ENCODE data around the gene LRRC8C.
A peak's percentile ranks its signal among the peaks of the same experiment; 100 is the strongest.

The LRRC8C gene

GRCh38 chr1:89635825-89636815 is 3.2 kb downstream of the LRRC8C start:
- no peak for DNase-seq

DNA sequence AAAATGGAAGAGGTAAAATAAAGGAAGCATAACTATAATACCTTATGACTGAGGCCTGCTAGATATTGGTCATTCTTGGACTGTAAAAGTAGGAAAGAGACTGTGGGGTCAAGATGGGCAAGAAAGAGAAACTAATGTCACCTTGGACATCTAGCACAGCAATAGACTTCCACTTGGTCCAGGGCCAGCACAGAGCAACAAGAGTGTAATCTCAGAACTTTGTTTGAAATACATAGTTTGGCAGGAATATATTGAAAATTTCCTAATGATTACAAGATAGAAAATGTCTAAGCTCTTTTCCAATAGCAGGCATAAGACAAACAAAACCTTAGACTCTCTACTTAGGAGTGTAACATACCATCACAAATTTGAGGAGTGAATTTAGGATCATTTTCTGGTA is 4.6 kb downstream of the LRRC8C start:
- DNase-seq, result no peak

GRCh38 chr1:89640440-89640839 is 7.5 kb downstream of the LRRC8C start:
- peak in 1 of 2 experiments; percentile 15 for DNase-seq

GRCh38 chr1:89641781-89642180 is 8.9 kb downstream of the LRRC8C start:
- DNase-seq, result peak; percentile 44 to 66

GRCh38 chr1:89643577-89643976 is 10.7 kb downstream of the LRRC8C start:
- DNase-seq, result no peak

DNA sequence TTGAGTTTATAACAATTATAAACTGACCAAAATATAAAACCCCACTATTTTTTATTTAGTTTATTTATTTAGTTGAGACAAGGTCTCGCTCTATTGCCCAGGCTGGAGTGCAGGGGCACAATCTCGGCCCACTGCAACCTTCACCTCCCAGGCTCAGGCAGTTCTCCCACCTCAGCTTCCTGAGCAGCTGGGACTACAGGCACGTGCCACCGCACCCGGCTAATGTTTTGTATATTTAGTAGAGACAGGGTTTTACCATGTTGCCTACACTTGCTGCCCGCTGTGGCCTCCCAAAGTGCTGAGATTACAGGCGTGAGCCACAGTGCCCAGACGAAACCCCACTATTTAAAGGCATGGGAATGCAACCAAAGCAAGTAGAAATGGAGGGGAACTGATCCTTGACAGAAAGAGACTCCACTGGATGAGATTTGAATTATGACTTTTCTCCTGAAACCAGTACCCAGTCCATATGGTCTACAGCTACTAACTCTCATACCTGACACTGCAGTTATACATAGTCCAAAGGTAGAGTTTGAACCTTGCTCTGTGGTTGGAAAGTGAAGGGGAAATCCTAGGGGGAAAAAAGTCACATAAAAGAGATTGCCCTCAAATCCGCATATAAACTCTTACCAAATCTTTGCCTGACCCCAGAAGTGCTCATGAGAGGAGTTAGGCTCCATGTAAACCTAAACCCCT is 11.3 kb downstream of the LRRC8C start:
- DNase-seq, result no peak

GRCh38 chr1:89646259-89646658 is 13.3 kb downstream of the LRRC8C start:
- no peak for DNase-seq

DNA sequence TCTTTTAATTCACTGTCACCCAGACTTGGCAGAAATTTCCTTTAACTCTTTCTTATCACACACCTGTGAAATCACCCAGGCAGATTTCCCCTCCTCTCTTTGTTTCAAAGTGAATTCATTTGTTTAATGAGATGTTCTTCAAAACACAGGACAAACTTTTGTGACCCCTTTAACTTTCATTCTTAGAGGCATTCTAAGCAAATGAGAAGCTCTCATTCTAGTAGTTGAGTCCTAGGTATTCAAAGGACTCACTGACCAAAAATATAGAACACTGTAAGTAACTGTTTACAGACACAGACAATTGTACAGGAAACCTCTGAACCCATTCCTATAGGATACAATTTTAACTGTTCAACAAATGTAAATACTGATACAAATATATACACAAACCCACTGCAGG is 16.9 kb downstream of the LRRC8C start:
- DNase-seq, result no peak

- no peak for DNase-seq
Measured at GRCh38 chr1:89652373-89652772, 19.5 kb downstream of the LRRC8C start.

DNA sequence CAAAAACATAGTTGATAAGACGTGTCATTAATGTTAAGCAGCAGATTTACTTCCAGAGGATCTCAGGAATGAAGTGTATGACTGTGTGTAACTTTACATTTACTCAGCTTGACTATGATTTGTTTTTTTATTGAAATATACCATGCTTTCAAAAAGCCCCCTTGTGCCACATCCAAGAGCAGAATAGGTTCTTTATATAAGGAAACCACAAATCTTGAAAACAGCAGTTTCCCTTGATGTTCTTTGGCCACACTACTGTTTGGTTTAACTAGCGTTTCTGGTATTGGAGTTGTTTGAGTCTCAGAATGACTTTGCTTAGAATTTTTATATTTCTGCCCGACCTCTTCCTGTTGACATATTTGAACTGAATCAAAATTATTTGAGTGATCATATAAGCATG is 25.0 kb downstream of the LRRC8C start:
- DNase-seq, result no peak

DNA sequence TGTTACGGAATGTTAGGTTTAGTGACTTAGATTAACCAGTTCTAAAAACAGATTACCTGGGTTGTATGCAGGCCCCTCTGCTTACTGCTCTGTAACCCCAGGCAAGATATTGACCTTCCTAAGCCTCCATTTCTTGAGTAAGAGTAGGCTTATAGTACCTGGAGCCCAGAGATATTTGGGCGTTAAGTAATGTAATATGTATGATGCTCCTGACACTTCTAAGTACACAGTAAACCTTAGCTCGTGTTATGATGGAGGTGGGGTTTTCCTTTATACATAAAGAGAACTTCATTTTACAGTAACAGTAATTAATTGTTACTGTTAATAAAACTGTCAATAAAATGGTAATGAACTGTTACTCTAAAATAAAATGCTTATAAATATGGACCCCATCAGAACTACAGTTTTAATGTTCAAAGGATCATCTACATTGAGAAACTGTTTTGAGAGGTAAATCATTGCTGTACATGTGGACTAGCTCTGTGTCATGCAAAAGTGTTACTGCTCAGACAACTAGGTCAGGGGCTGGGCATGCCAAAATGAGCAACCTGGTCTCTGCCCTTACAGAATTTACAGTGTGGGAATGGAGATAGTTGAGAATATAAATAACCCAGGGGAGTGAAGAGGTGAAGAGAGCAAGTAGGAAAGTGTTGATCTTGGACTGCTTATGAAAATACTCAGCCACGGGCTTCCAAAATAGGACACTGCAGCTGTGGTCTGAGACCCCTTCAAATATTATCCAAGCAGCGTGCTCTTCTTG is 26.6 kb downstream of the LRRC8C start:
- no peak for DNase-seq

DNA sequence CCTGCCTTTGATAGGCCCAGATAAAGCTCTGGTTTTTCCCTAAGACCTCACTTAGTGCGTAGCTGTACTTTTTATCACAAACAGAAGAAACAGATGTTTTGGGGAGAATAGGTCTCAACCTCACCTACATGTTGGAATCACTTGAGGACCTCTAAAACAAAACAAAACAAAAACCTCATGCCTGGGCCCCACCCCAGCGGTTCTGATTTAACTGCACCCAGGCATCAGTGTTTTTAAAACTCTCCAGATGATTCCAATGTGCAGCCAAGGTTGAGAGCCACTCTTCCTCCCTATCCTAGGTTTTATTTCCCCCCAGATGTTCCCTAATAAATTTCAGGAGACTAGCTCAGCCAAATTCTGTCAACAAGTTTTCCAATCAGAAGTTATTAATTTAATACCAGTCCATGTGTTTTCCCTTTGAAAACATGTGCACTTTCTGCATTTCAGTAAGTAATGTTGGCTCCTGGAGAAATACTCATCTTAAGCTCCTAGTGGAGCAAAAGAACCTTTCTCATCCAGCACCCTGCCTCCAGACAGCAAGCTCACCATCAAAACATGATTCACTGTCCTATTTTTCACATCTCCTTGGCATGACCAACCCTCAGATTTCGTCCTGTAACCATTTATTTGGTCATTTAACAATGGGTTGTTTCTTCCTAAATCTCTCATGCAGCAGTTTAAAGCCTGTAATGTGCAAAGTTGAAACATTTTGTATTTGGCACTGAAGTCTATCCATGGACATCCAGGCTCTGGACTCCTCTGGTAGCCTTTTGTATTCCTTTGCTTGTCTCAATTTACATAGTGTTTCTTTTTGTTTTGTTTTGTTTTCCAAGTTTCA is 27.5 kb downstream of the LRRC8C start:
- no peak for DNase-seq

DNA sequence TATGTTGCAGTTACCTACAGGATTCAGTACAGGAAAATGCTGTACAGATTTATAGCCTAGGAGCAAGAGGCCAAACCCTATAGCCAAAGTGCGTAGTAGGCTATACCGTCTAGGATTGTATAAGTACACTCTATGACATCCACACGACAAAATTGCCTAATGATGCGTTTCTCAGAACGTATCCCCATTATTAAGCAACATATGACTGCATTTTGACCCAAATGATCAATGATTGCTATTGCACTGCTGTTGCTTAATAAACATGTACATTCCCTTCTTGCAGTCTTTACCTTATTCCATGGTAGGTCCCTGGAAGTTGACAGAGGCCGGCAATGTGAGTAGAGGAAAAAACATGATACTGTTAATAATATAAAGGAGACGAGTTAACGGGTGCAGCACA is 33.0 kb downstream of the LRRC8C start:
- no peak for DNase-seq

- no peak for DNase-seq
Measured at GRCh38 chr1:89666640-89667039, 33.7 kb downstream of the LRRC8C start.

- DNase-seq, result no peak
Measured at GRCh38 chr1:89667691-89668090, 34.8 kb downstream of the LRRC8C start.

DNA sequence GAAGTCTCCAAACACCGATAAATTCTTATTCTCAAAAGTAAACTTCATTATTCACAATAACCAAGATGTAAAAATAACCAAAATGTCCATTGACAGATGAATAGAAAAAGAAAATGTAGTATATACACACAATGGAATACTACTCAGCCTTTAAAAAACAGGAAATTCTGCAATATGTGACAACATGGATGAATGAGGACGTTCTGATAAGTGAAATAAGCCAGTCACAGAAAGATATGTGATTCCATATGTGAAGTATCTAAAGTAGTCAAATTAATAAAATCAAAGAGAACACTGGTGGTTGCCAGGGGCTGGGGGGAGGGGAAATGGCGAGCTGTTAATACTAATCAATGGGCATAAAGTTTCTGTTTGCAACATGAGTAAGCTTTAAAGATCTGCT is 36.0 kb downstream of the LRRC8C start:
- DNase-seq, result no peak

DNA sequence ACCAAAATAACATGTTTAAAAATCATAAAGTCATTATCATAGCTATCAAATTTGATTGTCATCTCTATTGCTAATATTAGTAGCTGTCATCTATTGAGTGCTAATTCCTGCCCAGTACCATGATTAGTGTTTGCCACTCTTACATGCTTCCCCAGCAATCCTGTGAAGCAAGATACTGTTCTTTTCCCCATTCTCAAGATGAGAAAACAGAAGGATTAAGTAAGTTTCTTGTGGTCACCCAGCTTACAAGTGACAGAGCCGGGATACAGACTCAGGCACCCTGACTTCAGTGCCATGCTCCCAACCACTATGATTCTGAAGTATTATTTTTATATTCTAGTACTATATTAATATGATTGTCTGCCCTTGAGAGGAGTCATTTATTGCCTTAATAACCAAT is 36.5 kb downstream of the LRRC8C start:
- peak; percentile 17 to 19 for DNase-seq

DNA sequence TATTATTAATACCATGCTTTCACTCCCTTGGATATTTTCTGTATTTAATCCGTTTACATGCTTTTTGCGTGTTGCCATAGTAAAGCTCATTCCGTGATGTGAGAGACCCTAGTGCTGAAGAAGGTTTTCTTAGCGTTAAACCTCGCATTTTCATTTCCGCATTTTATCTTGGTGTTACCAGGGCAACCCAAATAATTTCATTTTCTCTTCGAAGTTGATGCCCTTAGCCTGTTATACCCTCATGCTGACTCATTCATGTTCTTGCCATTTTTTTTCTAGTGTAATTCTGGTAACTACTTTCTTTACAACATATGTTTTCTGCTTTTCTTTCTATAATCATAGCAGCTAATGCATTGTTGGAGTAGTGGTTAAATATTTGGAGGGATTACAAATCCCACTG is 37.2 kb downstream of the LRRC8C start:
- DNase-seq, result peak; percentile 63 to 66

- no peak for DNase-seq
Measured at GRCh38 chr1:89670711-89671110, 37.8 kb downstream of the LRRC8C start.

DNA sequence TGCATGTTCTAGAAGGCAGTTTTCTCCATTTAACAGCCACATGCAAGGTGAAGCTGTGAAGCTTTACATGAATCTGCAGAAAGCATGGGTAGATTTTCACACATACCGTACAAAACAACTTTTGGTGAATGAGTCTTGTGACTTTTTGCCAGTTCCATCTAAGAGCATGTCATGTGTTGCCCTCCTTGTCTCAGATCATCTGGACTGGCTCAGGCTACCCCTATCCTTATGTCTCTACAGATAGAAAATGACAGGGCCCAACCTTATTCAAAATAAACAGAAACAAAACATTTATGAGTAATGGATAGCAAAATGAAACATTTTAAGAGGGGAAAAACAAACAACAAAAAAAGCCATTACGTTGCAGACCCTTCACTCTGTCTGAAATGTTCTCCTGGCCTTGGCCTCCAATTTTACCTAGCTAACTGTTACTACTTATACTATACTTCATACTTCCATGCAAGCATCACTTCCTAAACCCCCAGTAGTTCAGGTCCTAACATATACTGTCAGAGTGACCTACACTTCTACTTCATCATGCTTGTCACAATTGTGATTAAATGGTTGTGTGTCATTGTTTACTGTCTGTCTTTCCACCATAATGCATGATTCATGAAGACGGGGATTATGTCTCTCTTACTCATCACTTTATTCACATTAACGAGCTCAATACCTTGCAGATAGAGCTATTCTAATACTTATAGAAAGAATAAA is 39.0 kb downstream of the LRRC8C start:
- no peak for DNase-seq

GRCh38 chr1:89672489-89673183 is 39.7 kb downstream of the LRRC8C start:
- no peak for DNase-seq

Data from AML-193 (cell line).